ENCODE measurements around the gene UMODL1. TPM values are rescaled to one million over a fixed set of nuclear protein-coding genes. Genes with fewer than 3 reads are reported as not detected.

The UMODL1 gene
- total RNA-seq, 4 donors from 2014 or later = 0.15 to 0.21 TPM; not detected in 2

DNA sequence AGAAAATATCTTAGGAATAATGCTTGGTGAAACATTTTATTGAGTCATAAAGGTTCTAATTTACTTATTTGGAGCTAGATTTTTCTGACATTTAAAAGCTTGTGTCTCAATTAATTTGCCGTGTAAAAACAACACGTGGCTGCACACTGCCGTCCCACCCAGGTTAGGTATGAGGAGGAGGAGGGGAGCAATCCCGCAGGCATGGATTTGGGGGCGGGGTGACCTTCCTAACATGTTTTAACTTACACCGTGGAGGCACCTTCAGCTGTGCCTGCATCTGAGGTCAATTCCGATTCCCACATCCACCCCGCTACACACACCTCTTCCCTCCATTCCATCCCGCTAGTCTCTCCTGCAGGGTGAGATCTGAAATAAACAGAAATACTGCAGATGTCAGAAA is 28.5 kb upstream of the UMODL1 start:
- Histone ChIP-seq H3K27me3 (no peaks in the 10 kb centered on the region), H3K4me3 (no peak overlapping the region), H3K27ac (no peak overlapping the region), H3K36me3 (no peaks in the 10 kb centered on the region), H3K4me1 (peaks cover 30% of the 10 kb centered on the region), H3K9me3 (no peaks in the 10 kb centered on the region)
- WGBS = 52% methylated on average over 9 of the region's 9 CpGs
- DNase-seq (ENCODE audit: low spot score in 2 of 2) = no peak
- TF ChIP-seq, protein P1, sequence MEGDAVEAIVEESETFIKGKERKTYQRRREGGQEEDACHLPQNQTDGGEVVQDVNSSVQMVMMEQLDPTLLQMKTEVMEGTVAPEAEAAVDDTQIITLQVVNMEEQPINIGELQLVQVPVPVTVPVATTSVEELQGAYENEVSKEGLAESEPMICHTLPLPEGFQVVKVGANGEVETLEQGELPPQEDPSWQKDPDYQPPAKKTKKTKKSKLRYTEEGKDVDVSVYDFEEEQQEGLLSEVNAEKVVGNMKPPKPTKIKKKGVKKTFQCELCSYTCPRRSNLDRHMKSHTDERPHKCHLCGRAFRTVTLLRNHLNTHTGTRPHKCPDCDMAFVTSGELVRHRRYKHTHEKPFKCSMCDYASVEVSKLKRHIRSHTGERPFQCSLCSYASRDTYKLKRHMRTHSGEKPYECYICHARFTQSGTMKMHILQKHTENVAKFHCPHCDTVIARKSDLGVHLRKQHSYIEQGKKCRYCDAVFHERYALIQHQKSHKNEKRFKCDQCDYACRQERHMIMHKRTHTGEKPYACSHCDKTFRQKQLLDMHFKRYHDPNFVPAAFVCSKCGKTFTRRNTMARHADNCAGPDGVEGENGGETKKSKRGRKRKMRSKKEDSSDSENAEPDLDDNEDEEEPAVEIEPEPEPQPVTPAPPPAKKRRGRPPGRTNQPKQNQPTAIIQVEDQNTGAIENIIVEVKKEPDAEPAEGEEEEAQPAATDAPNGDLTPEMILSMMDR (IDR thresholded peaks at IDR 0.05) = no peak
- no peak for TF ChIP-seq POLR2AphosphoS5 (IDR thresholded peaks at IDR 0.05)
- TF ChIP-seq POLR2A (IDR thresholded peaks at IDR 0.05) = no peak
- TF ChIP-seq EP300 (IDR thresholded peaks at IDR 0.05) = no peak

DNA sequence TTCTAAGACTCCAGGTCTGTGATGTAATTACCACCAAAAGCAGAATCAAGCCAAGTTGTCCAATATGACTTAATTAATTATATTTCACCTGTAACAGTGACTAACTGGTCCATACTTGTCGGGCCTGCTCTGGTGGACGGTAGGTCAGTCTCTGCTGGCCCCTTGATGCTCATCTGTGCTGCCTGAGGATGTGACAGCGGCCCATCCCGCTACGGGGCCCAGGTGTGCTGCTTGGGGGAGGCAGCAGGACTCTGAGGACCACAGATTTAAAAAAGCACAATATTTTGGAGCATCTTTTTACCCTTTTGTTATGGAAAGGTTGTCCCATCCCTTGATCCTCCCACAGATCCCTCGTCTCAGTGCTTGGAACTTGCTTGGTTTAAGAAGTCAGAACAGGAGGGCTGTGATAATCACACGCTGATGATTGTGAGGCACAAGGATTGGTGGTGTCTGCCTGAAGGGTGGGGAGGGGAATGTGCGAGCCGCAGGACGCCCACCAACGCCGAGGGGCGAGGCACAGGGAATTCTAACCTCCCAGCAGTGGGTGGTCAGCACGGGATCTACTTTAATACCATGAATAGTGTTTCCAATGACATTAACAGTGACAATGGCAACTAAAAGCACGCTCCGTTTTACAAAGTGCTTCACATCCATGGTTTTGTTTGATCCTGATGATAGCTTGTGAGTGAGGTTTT is 27.8 kb upstream of the UMODL1 start:
- 83% methylated on average over 15 of the region's 16 CpGs for WGBS
- TF ChIP-seq EP300 (IDR thresholded peaks at IDR 0.05) (no peak), POLR2A (IDR thresholded peaks at IDR 0.05) (no peak), POLR2AphosphoS5 (IDR thresholded peaks at IDR 0.05) (no peak)
- DNase-seq (ENCODE audit: low spot score in 2 of 2) = no peak
- Histone ChIP-seq H3K4me3 (no peak overlapping the region), H3K36me3 (no peaks in the 10 kb centered on the region), H3K27me3 (no peaks in the 10 kb centered on the region), H3K4me1 (peaks cover 30% of the 10 kb centered on the region), H3K27ac (no peak overlapping the region), H3K9me3 (no peaks in the 10 kb centered on the region)

DNA sequence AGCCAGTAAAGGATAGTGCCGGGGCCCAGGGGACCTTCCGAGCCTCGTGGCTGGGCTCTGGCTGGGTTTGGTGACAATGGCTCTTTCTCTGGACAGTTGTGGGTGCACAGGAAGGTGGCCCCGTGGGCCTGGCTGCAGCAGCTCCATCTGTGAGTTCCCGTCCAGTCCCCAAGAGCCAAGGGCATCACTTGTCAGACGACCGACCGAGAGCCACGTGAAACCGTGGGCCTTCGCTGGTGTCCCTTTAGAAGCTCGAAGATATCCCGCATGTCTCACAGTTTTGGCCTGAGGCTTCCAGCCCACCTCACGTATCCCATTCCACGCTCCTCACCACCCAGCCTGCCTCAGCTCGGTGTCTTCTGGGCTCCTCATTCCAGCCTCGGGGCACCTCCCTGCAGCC is 27.2 kb upstream of the UMODL1 start:
- DNase-seq (ENCODE audit: low spot score in 2 of 2) = no peak
- WGBS = 93% methylated on average over 14 of the region's 17 CpGs
- H3K27ac ChIP-seq = no peak overlapping the region
- H3K36me3 ChIP-seq = no peaks in the 10 kb centered on the region
- no peaks in the 10 kb centered on the region for H3K27me3 ChIP-seq
- no peak overlapping the region for H3K4me3 ChIP-seq
- TF ChIP-seq, protein P1 (IDR thresholded peaks at IDR 0.05) = no peak
- no peak for TF ChIP-seq POLR2A (IDR thresholded peaks at IDR 0.05)
- peaks cover 23% of the 10 kb centered on the region for H3K4me1 ChIP-seq
- no peaks in the 10 kb centered on the region for H3K9me3 ChIP-seq

DNA sequence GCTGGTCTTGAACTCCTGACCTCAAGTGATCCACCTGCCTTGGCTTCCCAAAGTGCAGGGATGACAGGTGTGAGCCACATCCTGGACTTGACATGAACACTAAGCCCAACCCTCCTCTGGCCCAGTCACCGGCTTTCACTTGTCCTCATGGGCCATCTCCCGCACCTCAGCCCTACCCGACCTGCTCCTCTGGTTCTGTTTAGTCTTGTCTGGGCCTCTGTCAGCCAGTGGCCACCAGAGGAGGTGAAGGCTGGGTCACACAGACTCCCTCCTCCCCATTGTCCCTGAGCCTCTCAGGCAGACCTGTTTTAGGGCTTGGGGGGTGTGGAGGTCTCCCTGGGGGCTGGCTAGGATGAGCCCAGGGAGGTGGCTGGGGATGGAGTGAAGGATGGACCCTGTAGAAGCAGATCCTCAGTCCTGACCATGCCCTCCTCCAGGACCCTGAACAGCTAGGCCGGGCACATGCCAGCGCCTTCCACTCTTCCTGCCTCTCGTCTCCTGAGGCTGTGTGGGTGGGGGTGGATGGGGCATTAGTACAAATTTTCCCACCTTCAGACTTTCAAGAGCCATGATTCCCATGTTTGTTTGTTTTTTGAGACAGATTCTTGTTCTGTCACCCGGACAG is 26.1 kb upstream of the UMODL1 start:
- peaks cover 13% of the 10 kb centered on the region for H3K4me1 ChIP-seq
- no peaks in the 10 kb centered on the region for H3K27me3 ChIP-seq
- no peaks in the 10 kb centered on the region for H3K36me3 ChIP-seq
- TF ChIP-seq POLR2A (IDR thresholded peaks at IDR 0.05) (no peak), EP300 (IDR thresholded peaks at IDR 0.05) (no peak), POLR2AphosphoS5 (IDR thresholded peaks at IDR 0.05) (no peak)
- TF ChIP-seq, protein P1 (IDR thresholded peaks at IDR 0.05) = no peak
- H3K9me3 ChIP-seq = no peaks in the 10 kb centered on the region
- H3K27ac ChIP-seq = no peak overlapping the region
- H3K4me3 ChIP-seq = no peak overlapping the region
- WGBS = 84% methylated on average over 7 of the region's 7 CpGs
- DNase-seq (ENCODE audit: low spot score in 2 of 2) = no peak

DNA sequence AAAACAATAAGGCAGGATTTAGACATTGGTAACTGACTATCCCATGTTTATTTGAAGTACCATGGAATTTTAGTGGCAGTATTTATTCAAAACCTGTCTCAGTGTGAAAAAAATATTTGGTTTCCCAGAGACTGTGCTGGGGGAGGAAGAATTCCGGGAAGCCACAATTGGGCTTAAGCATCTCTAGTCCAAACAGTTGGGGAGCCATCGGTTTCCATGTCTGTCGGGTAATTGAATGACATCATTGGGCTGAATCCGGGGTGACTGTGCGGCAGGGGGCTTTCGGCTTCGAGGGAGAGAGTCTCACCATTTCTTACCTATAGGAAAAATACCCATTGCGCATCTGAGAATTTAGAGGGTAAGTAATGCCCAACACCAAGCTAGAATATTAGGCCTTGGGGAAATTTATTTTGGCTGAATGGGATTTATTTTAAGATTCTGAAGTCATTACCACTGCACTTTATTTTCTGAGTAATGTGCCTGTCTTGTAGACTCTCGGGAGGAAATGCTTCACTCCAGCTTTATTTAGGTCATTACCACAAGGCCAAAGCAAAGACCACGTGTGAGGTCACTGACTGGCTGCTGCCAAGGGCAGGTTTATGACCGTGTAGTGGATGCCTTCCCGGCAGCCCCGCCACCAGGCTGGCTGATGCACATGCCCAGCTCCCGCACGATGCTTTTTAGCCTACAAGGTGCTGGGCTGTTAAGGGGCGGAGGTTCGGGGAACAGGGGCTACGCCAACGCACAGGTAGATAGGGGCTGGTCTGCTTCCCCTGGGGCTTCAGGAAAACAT is 23.1 kb upstream of the UMODL1 start:
- Histone ChIP-seq H3K36me3 (no peaks in the 10 kb centered on the region), H3K4me1 (peaks cover 2% of the 10 kb centered on the region), H3K27ac (no peak overlapping the region), H3K4me3 (no peak overlapping the region), H3K27me3 (no peaks in the 10 kb centered on the region), H3K9me3 (no peaks in the 10 kb centered on the region)
- DNase-seq (ENCODE audit: low spot score in 2 of 2) = no peak
- WGBS = 85% methylated on average over 19 of the region's 19 CpGs
- TF ChIP-seq EP300 (IDR thresholded peaks at IDR 0.05) (no peak), POLR2A (IDR thresholded peaks at IDR 0.05) (no peak), POLR2AphosphoS5 (IDR thresholded peaks at IDR 0.05) (no peak)
- TF ChIP-seq, protein P1 (IDR thresholded peaks at IDR 0.05) = no peak

Measured in suprapubic skin (tissue), 4 donors.